ENCODE measurements around the gene TBC1D14.
"Not testable (repeated sequence)": the region's sequence is repeated elsewhere in the genome, so short reads cannot be mapped to it uniquely, and the experiment has no call there.

The TBC1D14 gene

GRCh38 chr4:7063362-7063761, 153.7 kb downstream of the TBC1D14 start:
- no peak for DNase-seq

GRCh38 chr4:7066006-7066405, 156.4 kb downstream of the TBC1D14 start:
- DNase-seq = no peak

- no peak for DNase-seq
Measured at GRCh38 chr4:7066493-7066892, 156.9 kb downstream of the TBC1D14 start.

- DNase-seq = no peak
Measured at GRCh38 chr4:7067126-7067451, 157.5 kb downstream of the TBC1D14 start.

- DNase-seq = peak; percentile 96
Measured at GRCh38 chr4:7067452-7068278, 158.0 kb downstream of the TBC1D14 start, which contains the start of gene GRPEL1. Gene GRPEL1, minus strand, starts transcription at chr4:7068064. Its CDS starts 32 bp downstream, at chr4:7068032.

GRCh38 chr4:7068279-7068842, 158.7 kb downstream of the TBC1D14 start:
- DNase-seq = no peak

- no peak for DNase-seq
Measured at GRCh38 chr4:7068883-7069282, 159.3 kb downstream of the TBC1D14 start.

- DNase-seq = peak; percentile 55
Measured at GRCh38 chr4:7070729-7071511, 161.3 kb downstream of the TBC1D14 start.

GRCh38 chr4:7073059-7073458, 163.4 kb downstream of the TBC1D14 start:
- DNase-seq = no peak

GRCh38 chr4:7073526-7074390, 164.1 kb downstream of the TBC1D14 start:
- no peak for DNase-seq

GRCh38 chr4:7074426-7074825, 164.8 kb downstream of the TBC1D14 start:
- DNase-seq = no peak

- DNase-seq = no peak
Measured at GRCh38 chr4:7075962-7076695, 166.5 kb downstream of the TBC1D14 start.

- no peak for DNase-seq
Measured at GRCh38 chr4:7076696-7077082, 167.1 kb downstream of the TBC1D14 start.

- no peak for DNase-seq
Measured at GRCh38 chr4:7077371-7077770, 167.7 kb downstream of the TBC1D14 start.

- DNase-seq = no peak
Measured at GRCh38 chr4:7078025-7078424, 168.4 kb downstream of the TBC1D14 start.

- not testable (repeated sequence) for DNase-seq
Measured at GRCh38 chr4:7079483-7079882, 169.9 kb downstream of the TBC1D14 start.

GRCh38 chr4:7079909-7080308, 170.3 kb downstream of the TBC1D14 start:
- DNase-seq = not testable (repeated sequence)

Measured in right kidney (tissue), 1 donor.